ENCODE measurements around the gene COL23A1. TPM values are rescaled to one million over a fixed set of nuclear protein-coding genes. Genes with fewer than 3 reads are reported as not detected.
A peak's percentile ranks its signal among the peaks of the same experiment; 100 is the strongest.

COL23A1 gene
- total RNA-seq, 1 donor from 2014 or later = 2.9 TPM

GRCh38 chr5:178325679-178326373, 264.4 kb downstream of the COL23A1 start:
- Mint-ChIP-seq H3K9me3 (ENCODE audit: unreplicated experiment) (peaks cover 17% of the 10 kb centered on the region), H3K27me3 (ENCODE audit: unreplicated experiment) (peaks cover 14% of the 10 kb centered on the region), H3K4me3 (ENCODE audit: unreplicated experiment) (no peak overlapping the region), H3K27ac (ENCODE audit: unreplicated experiment) (peak overlapping the region; percentile 64), H3K4me1 (ENCODE audit: low read depth, unreplicated experiment) (peaks cover 19% of the 10 kb centered on the region), H3K36me3 (ENCODE audit: unreplicated experiment) (no peaks in the 10 kb centered on the region)
- DNase-seq = no peak
- TF ChIP-seq CTCF (IDR thresholded peaks at IDR 0.05; ENCODE audit: partially characterized antibody, unreplicated experiment) = no peak

GRCh38 chr5:178325311-178325678, 264.9 kb downstream of the COL23A1 start:
- Mint-ChIP-seq H3K27ac (ENCODE audit: unreplicated experiment) (peak overlapping the region; percentile 68), H3K27me3 (ENCODE audit: unreplicated experiment) (peaks cover 12% of the 10 kb centered on the region), H3K4me1 (ENCODE audit: low read depth, unreplicated experiment) (peaks cover 17% of the 10 kb centered on the region), H3K36me3 (ENCODE audit: unreplicated experiment) (no peaks in the 10 kb centered on the region), H3K4me3 (ENCODE audit: unreplicated experiment) (no peak overlapping the region), H3K9me3 (ENCODE audit: unreplicated experiment) (peaks cover 15% of the 10 kb centered on the region)
- no peak for TF ChIP-seq CTCF (IDR thresholded peaks at IDR 0.05; ENCODE audit: partially characterized antibody, unreplicated experiment)
- no peak for DNase-seq

- TF ChIP-seq CTCF (IDR thresholded peaks at IDR 0.05; ENCODE audit: partially characterized antibody, unreplicated experiment) = no peak
- Mint-ChIP-seq H3K27ac (ENCODE audit: unreplicated experiment) (peak overlapping the region; percentile 68), H3K4me1 (ENCODE audit: low read depth, unreplicated experiment) (peaks cover 17% of the 10 kb centered on the region), H3K4me3 (ENCODE audit: unreplicated experiment) (no peak overlapping the region), H3K27me3 (ENCODE audit: unreplicated experiment) (peaks cover 12% of the 10 kb centered on the region), H3K36me3 (ENCODE audit: unreplicated experiment) (no peaks in the 10 kb centered on the region), H3K9me3 (ENCODE audit: unreplicated experiment) (peaks cover 15% of the 10 kb centered on the region)
- DNase-seq = no peak
Measured at GRCh38 chr5:178324481-178325310, 265.5 kb downstream of the COL23A1 start.

GRCh38 chr5:178323961-178324360, 266.2 kb downstream of the COL23A1 start:
- H3K27ac Mint-ChIP-seq (ENCODE audit: unreplicated experiment) = no peak overlapping the region

More at GRCh38 chr5:178323961-178324360, 266.2 kb downstream of the COL23A1 start:
- Mint-ChIP-seq H3K4me1 (ENCODE audit: low read depth, unreplicated experiment) (peaks cover 17% of the 10 kb centered on the region), H3K9me3 (ENCODE audit: unreplicated experiment) (peaks cover 15% of the 10 kb centered on the region), H3K27me3 (ENCODE audit: unreplicated experiment) (peaks cover 13% of the 10 kb centered on the region), H3K36me3 (ENCODE audit: unreplicated experiment) (no peaks in the 10 kb centered on the region), H3K4me3 (ENCODE audit: unreplicated experiment) (no peak overlapping the region)
- TF ChIP-seq CTCF (IDR thresholded peaks at IDR 0.05; ENCODE audit: partially characterized antibody, unreplicated experiment) = no peak
- DNase-seq = no peak

All from glutamatergic neuron (in vitro differentiated cells).